ENCODE data around the gene FEZ2. TPM values are rescaled to one million over a fixed set of nuclear protein-coding genes. Genes with fewer than 3 reads are reported as not detected.

FEZ2 gene
- total RNA-seq, 2 donors from 2014 or later = 8.2 to 14.9 TPM

- H3K27ac Mint-ChIP-seq = no peak overlapping the region
- no peak for ATAC-seq
- peaks cover 8 to 15% of the 10 kb centered on the region in 2 donors for H3K36me3 Mint-ChIP-seq
- DNase-seq (ENCODE audit: low spot score in 2 of 2) = no peak
- H3K9me3 Mint-ChIP-seq = no peaks in the 10 kb centered on the region
Measured at GRCh38 chr2:36570416-36570815, 27.6 kb downstream of the FEZ2 start.

GRCh38 chr2:36569267-36569856, 28.6 kb downstream of the FEZ2 start:
- ATAC-seq (no peak), DNase-seq (ENCODE audit: low spot score in 2 of 2) (no peak)
- no peaks in the 10 kb centered on the region for H3K9me3 Mint-ChIP-seq
- H3K27ac Mint-ChIP-seq = no peak overlapping the region
- peaks cover 8 to 22% of the 10 kb centered on the region in 2 donors for H3K36me3 Mint-ChIP-seq

- Mint-ChIP-seq H3K27ac (no peak overlapping the region), H3K9me3 (no peaks in the 10 kb centered on the region), H3K36me3 (peaks cover 8 to 25% of the 10 kb centered on the region in 2 donors)
- DNase-seq (ENCODE audit: low spot score in 2 of 2) = no peak
- ATAC-seq = no peak
Measured at GRCh38 chr2:36568516-36569246, 29.3 kb downstream of the FEZ2 start.

GRCh38 chr2:36567711-36568408, 30.1 kb downstream of the FEZ2 start:
- peaks cover 8 to 24% of the 10 kb centered on the region in 2 donors for H3K36me3 Mint-ChIP-seq
- ATAC-seq (no peak), DNase-seq (ENCODE audit: low spot score in 2 of 2) (no peak)
- peak overlapping the region in 1 of 2 donors; percentile 92 for H3K27ac Mint-ChIP-seq
- no peaks in the 10 kb centered on the region for H3K9me3 Mint-ChIP-seq

GRCh38 chr2:36566887-36567286, 31.1 kb downstream of the FEZ2 start:
- ATAC-seq (no peak), DNase-seq (ENCODE audit: low spot score in 2 of 2) (no peak)
- no peaks in the 10 kb centered on the region for H3K9me3 Mint-ChIP-seq
- peaks cover 8 to 23% of the 10 kb centered on the region in 2 donors for H3K36me3 Mint-ChIP-seq
- no peak overlapping the region for H3K27ac Mint-ChIP-seq

- H3K36me3 Mint-ChIP-seq = peaks cover 8 to 23% of the 10 kb centered on the region in 2 donors
- DNase-seq (ENCODE audit: low spot score in 2 of 2) (no peak), ATAC-seq (no peak)
- peak overlapping the region in 1 of 2 donors; percentile 33 for H3K27ac Mint-ChIP-seq
- H3K9me3 Mint-ChIP-seq = no peaks in the 10 kb centered on the region
Measured at GRCh38 chr2:36565712-36566111, 32.3 kb downstream of the FEZ2 start.

GRCh38 chr2:36564377-36564930, 33.5 kb downstream of the FEZ2 start:
- Mint-ChIP-seq H3K9me3 (no peaks in the 10 kb centered on the region), H3K27ac (no peak overlapping the region), H3K36me3 (peaks cover 8 to 23% of the 10 kb centered on the region in 2 donors)
- ATAC-seq (no peak), DNase-seq (ENCODE audit: low spot score in 2 of 2) (no peak)

- Mint-ChIP-seq H3K9me3 (no peaks in the 10 kb centered on the region), H3K36me3 (peaks cover 8 to 23% of the 10 kb centered on the region in 2 donors), H3K27ac (peak overlapping the region in 1 of 2 donors; percentile 37)
- no peak for DNase-seq (ENCODE audit: low spot score in 2 of 2)
- no peak for ATAC-seq
Measured at GRCh38 chr2:36562973-36563532, 34.9 kb downstream of the FEZ2 start.

- no peaks in the 10 kb centered on the region for H3K9me3 Mint-ChIP-seq
- ATAC-seq = no peak
- DNase-seq (ENCODE audit: low spot score in 2 of 2) = no peak
- no peak overlapping the region for H3K27ac Mint-ChIP-seq
- H3K36me3 Mint-ChIP-seq = peaks cover 6 to 23% of the 10 kb centered on the region in 2 donors
Measured at GRCh38 chr2:36562240-36562639, 35.7 kb downstream of the FEZ2 start.

GRCh38 chr2:36561237-36561944, 36.6 kb downstream of the FEZ2 start:
- DNase-seq (ENCODE audit: low spot score in 2 of 2) (no peak), ATAC-seq (no peak)
- H3K27ac Mint-ChIP-seq = no peak overlapping the region
- H3K9me3 Mint-ChIP-seq = no peaks in the 10 kb centered on the region
- peaks cover 0 to 19% of the 10 kb centered on the region in 2 donors for H3K36me3 Mint-ChIP-seq

GRCh38 chr2:36560726-36561125, 37.2 kb downstream of the FEZ2 start:
- ATAC-seq (no peak), DNase-seq (ENCODE audit: low spot score in 2 of 2) (no peak)
- Mint-ChIP-seq H3K36me3 (peaks cover 0 to 15% of the 10 kb centered on the region in 2 donors), H3K9me3 (no peaks in the 10 kb centered on the region), H3K27ac (no peak overlapping the region)

GRCh38 chr2:36559221-36559942, 38.6 kb downstream of the FEZ2 start:
- ATAC-seq (no peak), DNase-seq (ENCODE audit: low spot score in 2 of 2) (no peak)
- no peak overlapping the region for H3K27ac Mint-ChIP-seq
- H3K9me3 Mint-ChIP-seq = no peaks in the 10 kb centered on the region
- H3K36me3 Mint-ChIP-seq = peaks cover 10 to 13% of the 10 kb centered on the region in 2 donors

GRCh38 chr2:36556842-36557241, 41.1 kb downstream of the FEZ2 start:
- ATAC-seq = no peak
- DNase-seq (ENCODE audit: low spot score in 2 of 2) = no peak
- no peak overlapping the region for H3K27ac Mint-ChIP-seq
- peaks cover 10 to 13% of the 10 kb centered on the region in 2 donors for H3K36me3 Mint-ChIP-seq
- H3K9me3 Mint-ChIP-seq = no peaks in the 10 kb centered on the region

GRCh38 chr2:36555789-36556188, 42.2 kb downstream of the FEZ2 start:
- Mint-ChIP-seq H3K36me3 (peaks cover 10 to 13% of the 10 kb centered on the region in 2 donors), H3K9me3 (no peaks in the 10 kb centered on the region), H3K27ac (no peak overlapping the region)
- ATAC-seq (no peak), DNase-seq (ENCODE audit: low spot score in 2 of 2) (no peak)

GRCh38 chr2:36554531-36554930, 43.4 kb downstream of the FEZ2 start:
- Mint-ChIP-seq H3K36me3 (peaks cover 10 to 13% of the 10 kb centered on the region in 2 donors), H3K9me3 (no peaks in the 10 kb centered on the region), H3K27ac (no peak overlapping the region)
- DNase-seq (ENCODE audit: low spot score in 2 of 2) (no peak), ATAC-seq (no peak)

- no peaks in the 10 kb centered on the region for H3K9me3 Mint-ChIP-seq
- peaks cover 13 to 16% of the 10 kb centered on the region in 2 donors for H3K36me3 Mint-ChIP-seq
Measured at GRCh38 chr2:36553683-36554082, 44.3 kb downstream of the FEZ2 start.

More at GRCh38 chr2:36553683-36554082, 44.3 kb downstream of the FEZ2 start:
- DNase-seq (ENCODE audit: low spot score in 2 of 2) = no peak
- ATAC-seq = no peak
- H3K27ac Mint-ChIP-seq = no peak overlapping the region

Data from activated naive CD4-positive, alpha-beta T cell treated with anti-CD3 and anti-CD28 coated beads, Interleukin-2, amount 50 U/mL, for 72 hours (primary cell).